B cell (primary cell): ENCODE measurements around the gene GORASP2. TPM values are rescaled to one million over a fixed set of nuclear protein-coding genes. Genes with fewer than 3 reads are reported as not detected.

Experiments
- ATAC-seq: fragments of 200-7000 bp; cut with Tn5 transposase; one replicate; pipeline ENCODE4 v1.10.0; 2021; ENCODE audit warnings: low read depth, mild to moderate bottlenecking, moderate number of reproducible peaks, moderate library complexity
- CTCF ChIA-PET: fragments of 350-600 bp; sonication (Branson Sonifier 250); formaldehyde crosslinking; loops from one replicate; lab custom pipeline; 2021; ENCODE audit warnings: antibody characterized with exemption, inconsistent platforms; lab: Charles Lee
- POLR2A ChIA-PET: fragments of 350-600 bp; sonication (Branson Sonifier 250); formaldehyde crosslinking; loops from one replicate; lab custom pipeline; 2021; ENCODE audit warnings: antibody characterized with exemption; lab: Charles Lee
- DNase-seq: peaks from one replicate; pipeline ENCODE4 v3.0.0; 2013
- H2AFZ ChIP-seq: 2 replicates; pipeline ENCODE4 v1.6.1; 2012; ENCODE audit warnings: mild to moderate bottlenecking, low read depth, low read length; ENCODE audit not compliant: insufficient read depth, poor library complexity, severe bottlenecking
- H3K27ac ChIP-seq, 2 donors: 1 replicate in 1 of 2; 2 replicates in 1 of 2; pipeline ENCODE4 v1.5.1; 2012 to 2013; ENCODE audit warnings: low read length in 2 of 2, mild to moderate bottlenecking in 2 of 2, moderate library complexity in 1 of 2
- H3K27me3 ChIP-seq, 4 experiments: fragments of 200-600 bp in 1 of 4; sonication (generic) in 1 of 4; replicated peaks in 1 of 4; 1 replicate in 2 of 4; 2 replicates in 2 of 4; pipeline versions ENCODE4 v1.6.1 to v1.7.0; 2013 to 2016; ENCODE audit warnings: low read length in 3 of 4, mild to moderate bottlenecking in 2 of 4, mixed read lengths in 1 of 4, moderate library complexity in 1 of 4; ENCODE audit not compliant: insufficient read depth in 4 of 4, control insufficient read depth in 3 of 4; ENCODE audit errors: control extremely low read depth in 1 of 4
- H3K36me3 ChIP-seq, 2 experiments: replicated peaks in 1 of 2; 1 replicate in 1 of 2; 2 replicates in 1 of 2; pipeline versions ENCODE4 v1.6.1 to v1.7.1; 2013; ENCODE audit warnings: low read length in 1 of 2; ENCODE audit not compliant: insufficient read depth in 2 of 2, control insufficient read depth in 1 of 2; ENCODE audit errors: control extremely low read depth in 1 of 2, extremely low read depth in 1 of 2
- H3K4me1 ChIP-seq, 2 donors: fragments of 200-600 bp in 1 of 2; sonication (generic) in 1 of 2; 1 replicate in 1 of 2; 2 replicates in 1 of 2; pipeline versions ENCODE4 v1.5.1 to v1.6.1; 2013 to 2017; ENCODE audit warnings: low read length in 2 of 2; ENCODE audit not compliant: control insufficient read depth in 2 of 2, insufficient read depth in 2 of 2
- H3K4me2 ChIP-seq: replicated peaks from 2 replicates; pipeline ENCODE3; 2012; ENCODE audit warnings: mild to moderate bottlenecking, low read depth, low read length; ENCODE audit not compliant: poor library complexity, severe bottlenecking
- H3K4me3 ChIP-seq, 5 experiments: fragments of 200-600 bp in 1 of 5; sonication (generic) in 1 of 5; 1 replicate in 3 of 5; 2 replicates in 2 of 5; pipeline versions ENCODE4 v1.5.1 to v1.7.0; 2011 to 2016; ENCODE audit warnings: low read length in 4 of 5, mild to moderate bottlenecking in 4 of 5, low read depth in 2 of 5, control low read depth in 1 of 5, moderate library complexity in 1 of 5; ENCODE audit not compliant: insufficient read depth in 1 of 5; ENCODE audit errors: control extremely low read depth in 1 of 5, extremely low read depth in 1 of 5
- H3K79me2 ChIP-seq: fragments of 200-600 bp; sonication (generic); one replicate; pipeline ENCODE4 v1.6.0; 2016; ENCODE audit warnings: low read length; ENCODE audit not compliant: control insufficient read depth, insufficient read depth
- H3K9ac ChIP-seq: fragments of 200-600 bp; sonication (generic); 2 replicates; pipeline ENCODE4 v1.6.1; 2017; ENCODE audit warnings: mild to moderate bottlenecking, low read length, moderate library complexity
- H3K9me3 ChIP-seq, 3 donors: one replicate each; pipeline versions ENCODE4 v1.6.1 to v1.7.1; 2013; ENCODE audit warnings: low read length in 2 of 3; ENCODE audit not compliant: control insufficient read depth in 2 of 3, insufficient read depth in 1 of 3; ENCODE audit errors: control extremely low read depth in 1 of 3
- H4K20me1 ChIP-seq: 2 replicates; pipeline ENCODE4 v1.6.0; 2012; ENCODE audit warnings: mild to moderate bottlenecking, low read length; ENCODE audit not compliant: insufficient read depth, control insufficient read depth, poor library complexity, severe bottlenecking
- H3K27ac Mint-ChIP-seq: one replicate; pipeline ENCODE4 v1.8.0; 2021; ENCODE audit warnings: mixed read lengths
- H3K27me3 Mint-ChIP-seq: one replicate; pipeline ENCODE4 v1.8.0; 2021; ENCODE audit warnings: mixed read lengths
- H3K4me1 Mint-ChIP-seq: one replicate; pipeline ENCODE4 v1.8.0; 2021; ENCODE audit warnings: mixed read lengths
- H3K4me3 Mint-ChIP-seq: one replicate; pipeline ENCODE4 v1.8.0; 2021; ENCODE audit warnings: mixed read lengths
- H3K9me3 Mint-ChIP-seq: one replicate; pipeline ENCODE4 v1.8.0; 2022; ENCODE audit warnings: mixed read lengths; ENCODE audit not compliant: insufficient read depth
- CTCF ChIP-seq: fragments of 200-600 bp; IDR thresholded peaks from one replicate; pipeline ENCODE4 v1.8.0; 2022; ENCODE audit warnings: antibody characterized with exemption, mild to moderate bottlenecking
- EZH2 ChIP-seq: IDR thresholded peaks from 2 replicates; pipeline ENCODE4 v1.6.1; 2012; ENCODE audit warnings: borderline replicate concordance, low read depth, mild to moderate bottlenecking, moderate library complexity, low read length; ENCODE audit not compliant: insufficient read depth, poor library complexity, severe bottlenecking
- WGBS: methylation state at CpG from one replicate; pipeline ENCODE4 v1.1.5; 2013; ENCODE audit warnings: missing lambda C conversion rate; ENCODE audit not compliant: insufficient coverage; 5-methylcytosine and 5-hydroxymethylcytosine counted together
- intact Hi-C: fragments of 100-400 bp; cut with micrococcal nuclease; formaldehyde crosslinking; loops from one replicate; pipeline ENCODE4 v1.10.0; 2022
- polyA plus RNA-seq: library from polyadenylated mRNA; depleted of rRNA; stranded (reverse); fragments of >200 nt; gene quantifications from 2 replicates; pipeline ENCODE4 v1.2.3, GENCODE V29; 2012
- total RNA-seq, 2 donors: library from RNA; stranded (reverse); fragments of 120-200 nt in 1 of 2; gene quantifications; 1 replicate in 1 of 2; 2 replicates in 1 of 2; pipeline versions ENCODE4 v1.2.3 to v1.2.4, GENCODE V29; 2013 to 2022

Gene GORASP2
- total and polyA plus RNA-seq, 2 donors (not counting 1 experiment from before 2014, with no cell fraction given) = 40.5 to 50.5 TPM

- Histone ChIP-seq H3K27me3 (no peaks in the 10 kb centered on the region), H2AFZ (no peak overlapping the region), H3K9me3 (no peaks in the 10 kb centered on the region), H3K4me2 (no peak overlapping the region), H3K4me3 (no peak overlapping the region), H3K9ac (no peak overlapping the region), H4K20me1 (no peaks in the 10 kb centered on the region), H3K4me1 (peaks cover 6% of the 10 kb centered on the region in 2 donors), H3K36me3 (peaks cover 0 to 31% of the 10 kb centered on the region in 2 experiments), H3K79me2 (no peaks in the 10 kb centered on the region), H3K27ac (no peak overlapping the region)
- no peak for DNase-seq
- Mint-ChIP-seq H3K9me3 (no peaks in the 10 kb centered on the region), H3K4me3 (no peak overlapping the region), H3K4me1 (peaks cover 6% of the 10 kb centered on the region), H3K27ac (no peak overlapping the region), H3K27me3 (no peaks in the 10 kb centered on the region)
- TF ChIP-seq CTCF = no peak
- no peak for ATAC-seq
- 96% methylated on average over 7 of the region's 12 CpGs for WGBS
- POLR2A ChIA-PET = interaction anchor here (0.6 kb wide), 1 partner anchor 620 kb away, joined by 3 read pairs; no protein-coding TSS in a partner anchor
- intact Hi-C loops = no loop called here
- CTCF ChIA-PET = interaction anchor here (0.7 kb wide), 1 partner anchor 119 kb away, joined by 3 read pairs; no protein-coding TSS in a partner anchor
These were observed 39.4 kb downstream of the GORASP2 start for GRCh38 chr2:170968205-170969003.

- H3K27ac Mint-ChIP-seq = no peak overlapping the region
- no peaks in the 10 kb centered on the region for H3K27me3 ChIP-seq
- H3K9ac ChIP-seq = no peak overlapping the region
- no peak overlapping the region for H2AFZ ChIP-seq
- ATAC-seq = no peak
- CTCF ChIA-PET = interaction anchor here (0.7 kb wide), 1 partner anchor 119 kb away, joined by 3 read pairs; no protein-coding TSS in a partner anchor
- H3K27ac ChIP-seq = no peak overlapping the region
- POLR2A ChIA-PET = no interaction called here
- no peak overlapping the region for H3K4me3 Mint-ChIP-seq
- peaks cover 7% of the 10 kb centered on the region for H3K4me1 Mint-ChIP-seq
- no peaks in the 10 kb centered on the region for H3K9me3 Mint-ChIP-seq
- H3K9me3 ChIP-seq = no peaks in the 10 kb centered on the region
- TF ChIP-seq CTCF = no peak
- no peak for TF ChIP-seq EZH2
- no peak overlapping the region for H3K4me2 ChIP-seq
- H4K20me1 ChIP-seq = no peaks in the 10 kb centered on the region
- H3K36me3 ChIP-seq = peaks cover 0 to 26% of the 10 kb centered on the region in 2 experiments
- H3K27me3 Mint-ChIP-seq = no peaks in the 10 kb centered on the region
- H3K4me3 ChIP-seq = no peak overlapping the region
- intact Hi-C loops = no loop called here
- H3K79me2 ChIP-seq = no peaks in the 10 kb centered on the region
- WGBS = 92% methylated on average over 2 of the region's 2 CpGs
- peaks cover 8% of the 10 kb centered on the region in 2 donors for H3K4me1 ChIP-seq
- no peak for DNase-seq
These were observed 40.0 kb downstream of the GORASP2 start for GRCh38 chr2:170969030-170969429.
